ENCODE results near the gene GPR107. TPM values are rescaled to one million over a fixed set of nuclear protein-coding genes. Genes with fewer than 3 reads are reported as not detected.
"Not testable (repeated sequence)": the region's sequence is repeated elsewhere in the genome, so short reads cannot be mapped to it uniquely, and the experiment has no call there.

GPR107 gene
- total and polyA plus RNA-seq, 2 experiments from 2014 or later: 6.2 to 30.7 TPM

DNA sequence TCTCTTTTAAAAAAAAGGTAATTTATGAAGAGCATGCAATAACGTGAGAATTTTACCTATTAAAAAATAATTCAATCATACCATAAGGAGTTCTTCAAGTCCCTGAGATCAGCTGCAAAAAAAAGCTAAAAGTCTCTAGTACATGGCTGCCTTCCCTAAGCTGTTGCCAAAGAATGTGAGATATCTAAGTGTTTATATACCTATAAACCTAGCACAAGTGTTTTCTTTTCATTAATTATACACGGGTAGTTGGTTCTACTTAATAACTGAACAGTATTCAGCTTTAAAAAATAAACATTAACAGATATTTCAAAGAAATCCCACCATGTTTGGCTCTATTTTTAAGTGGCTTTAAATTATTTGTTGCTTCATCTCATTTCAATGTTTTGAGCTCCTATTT is 36.6 kb upstream of the GPR107 start:
- no peak for DNase-seq (ENCODE audit: low spot score)
- no peak overlapping the region for H3K4me3 Mint-ChIP-seq
- no peak for ATAC-seq

DNA sequence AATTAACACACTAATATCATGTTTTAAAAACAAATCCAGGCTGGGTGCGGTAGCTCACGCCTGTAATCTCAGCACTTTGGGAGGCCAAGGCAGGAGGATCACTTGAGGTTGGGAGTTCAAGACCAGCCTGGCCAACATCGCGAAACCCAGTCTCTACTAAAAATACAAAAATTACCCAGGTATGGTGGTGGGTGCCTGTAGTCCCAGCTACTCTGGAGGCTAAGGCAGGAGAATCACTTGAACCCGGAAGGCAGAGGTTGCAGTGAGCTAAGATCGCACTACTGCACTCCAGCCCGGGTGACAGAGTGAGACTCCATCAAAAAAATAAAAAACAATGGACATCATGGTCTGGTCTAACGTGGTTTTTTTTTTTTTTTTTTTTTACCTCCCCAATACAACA is 36.2 kb upstream of the GPR107 start:
- not testable (repeated sequence) for H3K4me3 ChIP-seq; H3K4me1 ChIP-seq (ENCODE audit: insufficient read depth); H3K27me3 ChIP-seq (ENCODE audit: insufficient read depth); H3K9me3 Mint-ChIP-seq; H3K27me3 Mint-ChIP-seq (ENCODE audit: insufficient read depth, low read depth, poor library complexity); H4K20me1 ChIP-seq (replicated peaks; ENCODE audit: insufficient read depth); H3K27ac Mint-ChIP-seq; DNase-seq (ENCODE audit: low spot score); H3K27ac ChIP-seq (ENCODE audit: low read depth); H3F3A ChIP-seq (replicated peaks; ENCODE audit: low read depth); H3K4me2 ChIP-seq; H3K4me1 Mint-ChIP-seq; H3K36me3 ChIP-seq (ENCODE audit: insufficient read depth); H3K36me3 Mint-ChIP-seq (ENCODE audit: low read depth); H3K9me2 ChIP-seq (ENCODE audit: insufficient read depth); ATAC-seq; H3K4me3 Mint-ChIP-seq; H2AFZ ChIP-seq
- H3K79me2 ChIP-seq (replicated peaks; ENCODE audit: insufficient read depth): peaks cover 24% of the 10 kb centered on the region

More for the DNA sequence above, 36.6 kb upstream of the GPR107 start:
- Histone ChIP-seq H3F3A (replicated peaks; ENCODE audit: low read depth) (no peaks in the 10 kb centered on the region), H3K4me1 (ENCODE audit: insufficient read depth) (no peaks in the 10 kb centered on the region), H3K4me2 (no peak overlapping the region), H3K36me3 (ENCODE audit: insufficient read depth) (no peaks in the 10 kb centered on the region), H3K27me3 (ENCODE audit: insufficient read depth) (no peaks in the 10 kb centered on the region), H3K9me2 (ENCODE audit: insufficient read depth) (no peaks in the 10 kb centered on the region), H3K4me3 (no peak overlapping the region), H4K20me1 (replicated peaks; ENCODE audit: insufficient read depth) (peaks cover 7% of the 10 kb centered on the region; the same call in 1 of the 2 replicates), H2AFZ (no peak overlapping the region), H3K27ac (ENCODE audit: low read depth) (no peak overlapping the region), H3K79me2 (replicated peaks; ENCODE audit: insufficient read depth) (peaks cover 20% of the 10 kb centered on the region)
- Mint-ChIP-seq H3K4me1 (no peaks in the 10 kb centered on the region), H3K36me3 (ENCODE audit: low read depth) (peaks cover 10% of the 10 kb centered on the region; the same call in 2 of the 3 replicates), H3K27me3 (ENCODE audit: insufficient read depth, low read depth, poor library complexity) (no peaks in the 10 kb centered on the region), H3K27ac (no peak overlapping the region), H3K9me3 (peaks cover 5% of the 10 kb centered on the region; the same call in 1 of the 3 replicates)
- no peak for TF ChIP-seq CREB1 (CRISPR knock-in tag; IDR thresholded peaks at IDR 0.05; ENCODE audit: low read depth)
- no peak for TF ChIP-seq JUNB (IDR thresholded peaks at IDR 0.05; ENCODE audit: unreplicated experiment)

DNA sequence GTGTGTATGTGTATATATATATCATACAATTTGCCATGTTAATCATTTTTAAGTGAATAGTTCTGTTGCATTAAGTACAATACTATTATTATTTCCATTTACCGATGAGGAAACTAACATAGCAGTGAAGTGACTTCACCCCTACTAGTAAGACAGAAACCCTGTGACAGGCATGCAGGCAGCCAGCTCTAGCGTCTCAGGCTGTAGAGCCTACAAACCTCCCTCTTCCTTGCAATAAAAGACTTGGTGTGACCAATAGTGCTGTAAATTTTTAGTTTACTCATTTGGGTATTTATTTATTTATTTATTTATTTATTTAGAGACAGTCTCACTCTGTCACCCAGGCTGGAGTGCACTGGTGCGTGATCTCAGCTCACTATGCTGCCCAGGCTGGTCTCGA is 35.4 kb upstream of the GPR107 start:
- Mint-ChIP-seq H3K4me1 (no peaks in the 10 kb centered on the region), H3K9me3 (peaks cover 5% of the 10 kb centered on the region; the same call in 1 of the 3 replicates), H3K27me3 (ENCODE audit: insufficient read depth, low read depth, poor library complexity) (no peaks in the 10 kb centered on the region), H3K4me3 (no peak overlapping the region), H3K27ac (no peak overlapping the region), H3K36me3 (ENCODE audit: low read depth) (peaks cover 10% of the 10 kb centered on the region; the same call in 2 of the 3 replicates)
- Histone ChIP-seq H3K27me3 (ENCODE audit: insufficient read depth) (no peaks in the 10 kb centered on the region), H3K4me2 (no peak overlapping the region), H3K4me1 (ENCODE audit: insufficient read depth) (no peaks in the 10 kb centered on the region), H4K20me1 (replicated peaks; ENCODE audit: insufficient read depth) (peaks cover 4% of the 10 kb centered on the region; the same call in 1 of the 2 replicates), H3K79me2 (replicated peaks; ENCODE audit: insufficient read depth) (peaks cover 32% of the 10 kb centered on the region), H3K4me3 (no peak overlapping the region), H3F3A (replicated peaks; ENCODE audit: low read depth) (no peaks in the 10 kb centered on the region), H3K27ac (ENCODE audit: low read depth) (no peak overlapping the region), H3K36me3 (ENCODE audit: insufficient read depth) (no peaks in the 10 kb centered on the region), H2AFZ (no peak overlapping the region), H3K9me2 (ENCODE audit: insufficient read depth) (no peaks in the 10 kb centered on the region)
- ATAC-seq: no peak
- no peak for DNase-seq (ENCODE audit: low spot score)
- TF ChIP-seq, protein P1, sequence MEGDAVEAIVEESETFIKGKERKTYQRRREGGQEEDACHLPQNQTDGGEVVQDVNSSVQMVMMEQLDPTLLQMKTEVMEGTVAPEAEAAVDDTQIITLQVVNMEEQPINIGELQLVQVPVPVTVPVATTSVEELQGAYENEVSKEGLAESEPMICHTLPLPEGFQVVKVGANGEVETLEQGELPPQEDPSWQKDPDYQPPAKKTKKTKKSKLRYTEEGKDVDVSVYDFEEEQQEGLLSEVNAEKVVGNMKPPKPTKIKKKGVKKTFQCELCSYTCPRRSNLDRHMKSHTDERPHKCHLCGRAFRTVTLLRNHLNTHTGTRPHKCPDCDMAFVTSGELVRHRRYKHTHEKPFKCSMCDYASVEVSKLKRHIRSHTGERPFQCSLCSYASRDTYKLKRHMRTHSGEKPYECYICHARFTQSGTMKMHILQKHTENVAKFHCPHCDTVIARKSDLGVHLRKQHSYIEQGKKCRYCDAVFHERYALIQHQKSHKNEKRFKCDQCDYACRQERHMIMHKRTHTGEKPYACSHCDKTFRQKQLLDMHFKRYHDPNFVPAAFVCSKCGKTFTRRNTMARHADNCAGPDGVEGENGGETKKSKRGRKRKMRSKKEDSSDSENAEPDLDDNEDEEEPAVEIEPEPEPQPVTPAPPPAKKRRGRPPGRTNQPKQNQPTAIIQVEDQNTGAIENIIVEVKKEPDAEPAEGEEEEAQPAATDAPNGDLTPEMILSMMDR (conservative IDR thresholded peaks at IDR 0.05; ENCODE audit: low read depth in 2 of 2): no peak
- TF ChIP-seq JUNB (IDR thresholded peaks at IDR 0.05; ENCODE audit: unreplicated experiment) (no peak), ZNF114 (CRISPR knock-in tag; IDR thresholded peaks at IDR 0.05) (no peak), EZH2phosphoT487 (IDR thresholded peaks at IDR 0.05; ENCODE audit: unreplicated experiment) (no peak), ZNF331 (CRISPR knock-in tag; IDR thresholded peaks at IDR 0.05; ENCODE audit: low read depth) (no peak), STAT1 (IDR thresholded peaks at IDR 0.05; ENCODE audit: unreplicated experiment) (no peak), EZH2 (IDR thresholded peaks at IDR 0.05; ENCODE audit: low read depth, unreplicated experiment) (no peak), NANOG (IDR thresholded peaks at IDR 0.05; ENCODE audit: borderline replicate concordance) (no peak), CREB1 (CRISPR knock-in tag; IDR thresholded peaks at IDR 0.05; ENCODE audit: low read depth) (no peak), POLR2AphosphoS5 (IDR thresholded peaks at IDR 0.05; ENCODE audit: low read depth) (no peak)
- TF ChIP-seq, protein P2, sequence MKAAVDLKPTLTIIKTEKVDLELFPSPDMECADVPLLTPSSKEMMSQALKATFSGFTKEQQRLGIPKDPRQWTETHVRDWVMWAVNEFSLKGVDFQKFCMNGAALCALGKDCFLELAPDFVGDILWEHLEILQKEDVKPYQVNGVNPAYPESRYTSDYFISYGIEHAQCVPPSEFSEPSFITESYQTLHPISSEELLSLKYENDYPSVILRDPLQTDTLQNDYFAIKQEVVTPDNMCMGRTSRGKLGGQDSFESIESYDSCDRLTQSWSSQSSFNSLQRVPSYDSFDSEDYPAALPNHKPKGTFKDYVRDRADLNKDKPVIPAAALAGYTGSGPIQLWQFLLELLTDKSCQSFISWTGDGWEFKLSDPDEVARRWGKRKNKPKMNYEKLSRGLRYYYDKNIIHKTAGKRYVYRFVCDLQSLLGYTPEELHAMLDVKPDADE (IDR thresholded peaks at IDR 0.05): no peak
- TF ChIP-seq, protein P3, sequence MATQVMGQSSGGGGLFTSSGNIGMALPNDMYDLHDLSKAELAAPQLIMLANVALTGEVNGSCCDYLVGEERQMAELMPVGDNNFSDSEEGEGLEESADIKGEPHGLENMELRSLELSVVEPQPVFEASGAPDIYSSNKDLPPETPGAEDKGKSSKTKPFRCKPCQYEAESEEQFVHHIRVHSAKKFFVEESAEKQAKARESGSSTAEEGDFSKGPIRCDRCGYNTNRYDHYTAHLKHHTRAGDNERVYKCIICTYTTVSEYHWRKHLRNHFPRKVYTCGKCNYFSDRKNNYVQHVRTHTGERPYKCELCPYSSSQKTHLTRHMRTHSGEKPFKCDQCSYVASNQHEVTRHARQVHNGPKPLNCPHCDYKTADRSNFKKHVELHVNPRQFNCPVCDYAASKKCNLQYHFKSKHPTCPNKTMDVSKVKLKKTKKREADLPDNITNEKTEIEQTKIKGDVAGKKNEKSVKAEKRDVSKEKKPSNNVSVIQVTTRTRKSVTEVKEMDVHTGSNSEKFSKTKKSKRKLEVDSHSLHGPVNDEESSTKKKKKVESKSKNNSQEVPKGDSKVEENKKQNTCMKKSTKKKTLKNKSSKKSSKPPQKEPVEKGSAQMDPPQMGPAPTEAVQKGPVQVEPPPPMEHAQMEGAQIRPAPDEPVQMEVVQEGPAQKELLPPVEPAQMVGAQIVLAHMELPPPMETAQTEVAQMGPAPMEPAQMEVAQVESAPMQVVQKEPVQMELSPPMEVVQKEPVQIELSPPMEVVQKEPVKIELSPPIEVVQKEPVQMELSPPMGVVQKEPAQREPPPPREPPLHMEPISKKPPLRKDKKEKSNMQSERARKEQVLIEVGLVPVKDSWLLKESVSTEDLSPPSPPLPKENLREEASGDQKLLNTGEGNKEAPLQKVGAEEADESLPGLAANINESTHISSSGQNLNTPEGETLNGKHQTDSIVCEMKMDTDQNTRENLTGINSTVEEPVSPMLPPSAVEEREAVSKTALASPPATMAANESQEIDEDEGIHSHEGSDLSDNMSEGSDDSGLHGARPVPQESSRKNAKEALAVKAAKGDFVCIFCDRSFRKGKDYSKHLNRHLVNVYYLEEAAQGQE (IDR thresholded peaks at IDR 0.05; ENCODE audit: unreplicated experiment): no peak

All from GM23338 (cell line).